Lung (tissue), 12 donors: ENCODE results near the gene ZNF653. TPM values are rescaled to one million over a fixed set of nuclear protein-coding genes. Genes with fewer than 3 reads are reported as not detected.

Experiments used
- ATAC-seq: fragments of 200-7000 bp; cut with Tn5 transposase; one replicate; pipeline ENCODE4 v1.9.1; 2020; ENCODE audit warnings: moderate number of reproducible peaks; ENCODE audit not compliant: insufficient read depth, low FRiP score
- DNase-seq, 3 donors: peaks; one replicate each; pipeline ENCODE4 v3.0.0-alpha.2; 2013 to 2017
- H3K27ac ChIP-seq, 2 donors: one replicate each; pipeline ENCODE4 v1.5.1; 2013; ENCODE audit warnings: mild to moderate bottlenecking in 2 of 2, moderate library complexity in 2 of 2, control low read depth in 1 of 2, inconsistent platforms in 1 of 2, low read depth in 1 of 2, low read length in 1 of 2
- H3K27me3 ChIP-seq, 3 donors: one replicate each; pipeline ENCODE4 v1.5.1; 2013; ENCODE audit warnings: low read length in 2 of 3; ENCODE audit not compliant: control insufficient read depth in 3 of 3, insufficient read depth in 3 of 3
- H3K36me3 ChIP-seq, 4 donors: one replicate each; pipeline ENCODE4 v1.5.1; 2013; ENCODE audit warnings: low read length in 4 of 4, mild to moderate bottlenecking in 1 of 4, moderate library complexity in 1 of 4; ENCODE audit not compliant: control insufficient read depth in 4 of 4, insufficient read depth in 4 of 4
- H3K4me1 ChIP-seq, 5 donors: one replicate each; pipeline ENCODE4 v1.5.1; 2013; ENCODE audit warnings: low read length in 5 of 5, mild to moderate bottlenecking in 2 of 5, moderate library complexity in 1 of 5; ENCODE audit not compliant: control insufficient read depth in 5 of 5, insufficient read depth in 5 of 5
- H3K4me3 ChIP-seq: one replicate; pipeline ENCODE4 v1.5.1; 2013; ENCODE audit warnings: mild to moderate bottlenecking, control low read depth, moderate library complexity
- H3K9ac ChIP-seq, 2 donors: one replicate each; pipeline ENCODE4 v1.5.1; 2013; ENCODE audit warnings: low read length in 2 of 2, control low read depth in 1 of 2; ENCODE audit not compliant: insufficient read depth in 1 of 2
- H3K9me3 ChIP-seq, 4 donors: one replicate each; pipeline ENCODE4 v1.5.1; 2013; ENCODE audit warnings: low read length in 3 of 4, mild to moderate bottlenecking in 1 of 4, moderate library complexity in 1 of 4; ENCODE audit not compliant: control insufficient read depth in 4 of 4, insufficient read depth in 3 of 4
- WGBS, 2 donors: extraction: QIAGEN DNeasy Blood & Tissue Kit; methylation state at CpG; one replicate each; pipeline ENCODE4 v1.1.7; 2013; 5-methylcytosine and 5-hydroxymethylcytosine counted together
- polyA plus RNA-seq, 2 donors: library from polyadenylated mRNA; stranded (reverse); fragments of 200-250 nt; gene quantifications; one replicate each; pipeline ENCODE4 v1.2.1, GENCODE V29; 2013
- total RNA-seq, 2 donors: library from RNA; depleted of rRNA in 1 of 2; stranded (reverse); fragments of >200 nt in 1 of 2; gene quantifications; one replicate each; pipeline ENCODE4 v1.2.1, GENCODE V29; 2014 to 2021
- TF ChIP-seq, protein P1 (sequence below): IDR thresholded peaks from 2 replicates; pipeline ENCODE4 v1.5.1; 2012; ENCODE audit warnings: mild to moderate bottlenecking; ENCODE audit errors: control extremely low read depth, extremely low read depth
- donor health status: control.
- donor health status: control.
- donor health status: Bipolar disorder and iron deficiency.
- donor health status: healthy.
- donor health status: DM: yes; HTN: yes; CAD: no.

Gene ZNF653
- total and polyA plus RNA-seq, 4 donors = 5.4 to 12.9 (median 9.0) TPM

DNA sequence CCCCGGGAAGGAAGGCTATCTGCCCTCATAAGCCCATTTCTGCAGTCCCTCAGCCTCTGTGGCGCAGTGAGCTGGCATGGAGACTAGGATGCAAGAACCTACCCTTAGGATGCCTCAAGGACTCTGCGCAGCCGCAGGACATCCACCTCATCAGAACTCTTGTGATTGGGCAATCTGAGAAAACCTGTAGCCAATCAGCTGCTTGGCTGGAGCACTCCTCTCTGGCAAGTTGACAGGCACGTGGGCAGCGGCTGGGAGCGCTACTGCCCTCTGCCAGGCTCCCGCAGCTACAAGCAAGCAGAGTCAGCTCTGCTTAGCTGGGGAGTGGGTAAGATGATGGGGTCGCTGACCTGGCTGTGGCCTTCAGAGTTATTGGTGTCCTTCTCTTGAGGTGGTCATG is 24.8 kb upstream of the ZNF653 start:
- DNase-seq = peak; percentile 79 to 85 (median 84)
- Histone ChIP-seq H3K36me3 (no peaks in the 10 kb centered on the region), H3K27ac (peak overlapping the region in 1 of 2 donors; percentile 46), H3K4me1 (peaks cover 0 to 11% (median 5%) of the 10 kb centered on the region in 5 donors), H3K9me3 (no peaks in the 10 kb centered on the region), H3K9ac (no peak overlapping the region), H3K4me3 (no peak overlapping the region), H3K27me3 (no peaks in the 10 kb centered on the region)
- ATAC-seq = no peak
- WGBS, 2 donors = 23 to 24% methylated on average over 9 of the region's 9 CpGs
- TF ChIP-seq, protein P1, sequence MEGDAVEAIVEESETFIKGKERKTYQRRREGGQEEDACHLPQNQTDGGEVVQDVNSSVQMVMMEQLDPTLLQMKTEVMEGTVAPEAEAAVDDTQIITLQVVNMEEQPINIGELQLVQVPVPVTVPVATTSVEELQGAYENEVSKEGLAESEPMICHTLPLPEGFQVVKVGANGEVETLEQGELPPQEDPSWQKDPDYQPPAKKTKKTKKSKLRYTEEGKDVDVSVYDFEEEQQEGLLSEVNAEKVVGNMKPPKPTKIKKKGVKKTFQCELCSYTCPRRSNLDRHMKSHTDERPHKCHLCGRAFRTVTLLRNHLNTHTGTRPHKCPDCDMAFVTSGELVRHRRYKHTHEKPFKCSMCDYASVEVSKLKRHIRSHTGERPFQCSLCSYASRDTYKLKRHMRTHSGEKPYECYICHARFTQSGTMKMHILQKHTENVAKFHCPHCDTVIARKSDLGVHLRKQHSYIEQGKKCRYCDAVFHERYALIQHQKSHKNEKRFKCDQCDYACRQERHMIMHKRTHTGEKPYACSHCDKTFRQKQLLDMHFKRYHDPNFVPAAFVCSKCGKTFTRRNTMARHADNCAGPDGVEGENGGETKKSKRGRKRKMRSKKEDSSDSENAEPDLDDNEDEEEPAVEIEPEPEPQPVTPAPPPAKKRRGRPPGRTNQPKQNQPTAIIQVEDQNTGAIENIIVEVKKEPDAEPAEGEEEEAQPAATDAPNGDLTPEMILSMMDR = no peak

DNA sequence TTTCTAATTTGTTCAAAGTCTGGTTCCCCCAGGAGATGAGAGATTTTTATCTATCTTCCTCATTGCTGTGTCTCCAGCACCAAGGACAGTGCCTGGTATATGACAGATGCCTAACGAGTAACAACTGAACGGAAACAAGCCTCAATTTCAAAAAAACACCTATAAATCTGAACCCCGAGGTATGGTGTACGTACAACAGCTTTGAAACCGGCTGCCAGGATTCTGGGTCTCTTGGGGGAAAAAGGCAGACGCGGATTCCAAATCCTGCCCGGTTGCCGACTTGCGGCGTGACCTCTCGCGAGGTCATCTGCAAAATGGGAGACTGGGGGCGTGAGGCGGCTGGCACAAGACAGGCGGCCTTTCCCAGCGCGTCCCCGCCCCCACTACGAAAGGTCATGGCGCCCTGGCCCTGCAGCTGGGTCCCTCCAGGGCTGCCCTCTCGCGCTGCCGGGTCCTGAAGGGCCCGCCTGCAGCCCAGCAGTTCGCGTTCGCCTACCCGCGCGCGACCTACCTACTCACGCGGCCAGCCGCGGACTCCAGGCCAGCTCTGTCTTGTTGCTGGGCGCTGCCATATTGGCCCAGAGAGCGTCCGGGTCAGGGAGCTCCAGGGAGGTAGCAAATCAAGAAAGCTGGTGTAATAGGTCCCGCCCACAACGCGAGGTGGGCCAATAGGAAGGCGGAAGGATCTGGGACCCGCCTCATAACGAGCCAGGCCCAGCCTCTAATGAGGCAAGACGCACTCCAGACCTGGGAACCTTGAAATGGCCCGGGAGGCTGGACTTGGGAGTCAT is 23.1 kb upstream of the ZNF653 start, which contains the start of gene ECSIT:
Gene ECSIT (minus strand): TSS at position 584 of the 791 bp plus-strand sequence. CDS start 9,964 bp downstream, outside the sequence.
- ATAC-seq = peak; percentile 99

DNA sequence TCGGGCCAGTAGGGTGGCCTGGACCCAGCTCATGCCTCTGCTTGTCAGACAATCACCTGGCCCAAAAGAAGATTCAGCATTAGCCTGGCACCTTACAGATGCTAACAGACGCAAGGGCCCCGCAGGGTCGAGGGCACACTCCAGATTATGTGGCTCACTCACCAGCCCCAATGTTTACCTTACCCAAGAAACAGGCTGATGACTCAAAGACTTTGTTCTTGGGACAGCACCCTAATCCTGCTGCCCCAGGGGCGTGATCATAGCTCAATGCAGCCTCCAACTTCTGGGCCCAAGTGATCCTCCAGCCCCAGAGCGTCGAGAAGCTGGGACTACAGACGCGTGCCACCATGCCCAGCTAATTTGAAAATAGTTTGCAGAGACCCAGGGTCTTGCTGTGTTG is 13.5 kb upstream of the ZNF653 start:
- Histone ChIP-seq H3K4me1 (no peaks in the 10 kb centered on the region), H3K27ac (no peak overlapping the region), H3K9ac (no peak overlapping the region), H3K36me3 (peaks cover 4 to 19% (median 13%) of the 10 kb centered on the region in 4 donors), H3K27me3 (no peaks in the 10 kb centered on the region), H3K4me3 (no peak overlapping the region), H3K9me3 (no peaks in the 10 kb centered on the region)
- ATAC-seq (no peak), DNase-seq (no peak)
- 93 to 97% methylated on average over 9 of the region's 9 CpGs for WGBS, 2 donors
- TF ChIP-seq, protein P1 = no peak

More for the DNA sequence above, 23.1 kb upstream of the ZNF653 start, which contains the start of gene ECSIT:
- peak within 1 kb of the TSS; percentile 56 to 87 for H3K9ac ChIP-seq
- peak within 1 kb of the TSS; percentile 84 for H3K4me3 ChIP-seq
- WGBS, 2 donors = 0% methylated on average over 43 to 47 of the region's 47 CpGs
- peak within 1 kb of the TSS; percentile 93 to 99 for H3K27ac ChIP-seq
- TF ChIP-seq, protein P1 = no peak
- H3K9me3 ChIP-seq = no peaks in the 10 kb centered on the region
- DNase-seq = peak; percentile 97 to 98 (median 98)
- H3K4me1 ChIP-seq = peaks cover 0 to 11% (median 4%) of the 10 kb centered on the region in 5 donors
- peaks cover 0 to under 1% (median 0%) of the 10 kb centered on the region in 4 donors for H3K36me3 ChIP-seq
- no peaks in the 10 kb centered on the region for H3K27me3 ChIP-seq
